ENCODE measurements around the gene RPLP2.

RPLP2 gene

GRCh38 chr11:846496-847098, 36.8 kb downstream of the RPLP2 start:
- in situ Hi-C loops (cut with MboI; ENCODE audit: low sequenced_read_pairs): no loop called here

GRCh38 chr11:847876-848275, 38.1 kb downstream of the RPLP2 start:
- in situ Hi-C loops (cut with MboI; ENCODE audit: low sequenced_read_pairs): no loop called here

- in situ Hi-C loops (cut with MboI; ENCODE audit: low sequenced_read_pairs): no loop called here
Measured at GRCh38 chr11:848380-848931, 38.7 kb downstream of the RPLP2 start.

GRCh38 chr11:849104-849824, 39.5 kb downstream of the RPLP2 start:
- in situ Hi-C loops (cut with MboI; ENCODE audit: low sequenced_read_pairs): no loop called here

DNA sequence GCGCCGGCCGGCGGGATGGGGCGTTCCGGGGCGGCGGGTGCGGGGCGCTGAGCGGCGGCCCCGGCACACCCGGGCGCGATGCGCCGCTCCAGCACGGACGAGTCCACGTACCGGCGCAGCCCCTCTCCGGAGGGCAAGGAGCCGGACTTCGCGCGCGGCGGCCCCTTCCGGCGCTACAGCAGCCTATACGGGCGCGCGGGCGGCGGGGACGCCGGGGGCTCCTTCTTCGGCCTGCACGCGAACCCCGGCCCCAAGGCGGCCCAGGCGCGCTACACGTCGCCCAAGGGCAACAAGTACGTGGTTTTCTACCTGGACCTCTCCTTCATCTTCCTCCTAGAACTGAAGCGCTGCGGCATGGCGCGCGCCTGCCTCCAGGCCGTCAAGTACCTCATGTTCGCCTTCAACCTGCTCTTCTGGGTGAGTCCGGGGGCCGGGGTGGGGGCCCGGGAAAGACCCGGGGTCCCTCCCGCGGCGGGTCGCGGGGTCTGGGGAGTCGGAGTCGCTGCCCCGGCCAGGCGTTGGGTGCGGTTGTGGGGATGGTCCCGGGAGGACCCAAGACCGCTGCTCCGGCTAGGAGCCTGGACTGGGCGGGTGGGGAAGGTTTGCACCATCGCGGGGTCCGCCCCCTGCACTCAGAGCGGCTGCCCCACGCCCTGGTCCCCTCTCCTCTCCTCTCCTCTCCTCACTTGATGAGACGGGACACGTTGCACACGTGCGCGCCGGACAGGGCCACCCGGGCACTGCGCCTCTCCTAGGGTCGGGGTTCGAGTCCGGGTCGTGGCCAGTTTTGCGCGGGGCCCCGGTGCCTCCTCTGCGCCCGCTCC, 40.4 kb downstream of the RPLP2 start:
- in situ Hi-C loops (cut with MboI; ENCODE audit: low sequenced_read_pairs): no loop called here

GRCh38 chr11:850775-851763, 41.3 kb downstream of the RPLP2 start:
- in situ Hi-C loops (cut with MboI; ENCODE audit: low sequenced_read_pairs): no loop called here

DNA sequence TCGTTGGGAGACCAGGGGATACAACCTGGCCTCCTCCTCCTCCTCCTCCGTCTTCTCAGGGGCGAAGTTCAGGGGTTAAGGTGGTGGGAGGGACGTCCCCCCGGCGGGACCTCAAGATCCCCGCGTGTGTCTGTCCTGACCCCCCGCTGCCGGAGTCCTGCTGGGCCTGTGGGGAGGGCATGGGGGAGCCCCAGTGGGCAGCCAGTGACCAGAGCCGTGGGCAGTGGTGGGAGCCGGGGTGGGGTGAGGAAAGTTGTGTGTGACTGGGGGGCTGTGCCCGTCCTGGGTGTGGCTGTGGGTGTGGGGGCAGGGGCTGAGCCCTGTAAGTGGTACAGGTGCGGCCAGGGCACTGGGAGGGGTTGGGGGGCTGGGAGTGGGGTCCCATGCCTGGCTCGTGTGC, 43.0 kb downstream of the RPLP2 start:
- in situ Hi-C loops (cut with MboI; ENCODE audit: low sequenced_read_pairs): no loop called here

DNA sequence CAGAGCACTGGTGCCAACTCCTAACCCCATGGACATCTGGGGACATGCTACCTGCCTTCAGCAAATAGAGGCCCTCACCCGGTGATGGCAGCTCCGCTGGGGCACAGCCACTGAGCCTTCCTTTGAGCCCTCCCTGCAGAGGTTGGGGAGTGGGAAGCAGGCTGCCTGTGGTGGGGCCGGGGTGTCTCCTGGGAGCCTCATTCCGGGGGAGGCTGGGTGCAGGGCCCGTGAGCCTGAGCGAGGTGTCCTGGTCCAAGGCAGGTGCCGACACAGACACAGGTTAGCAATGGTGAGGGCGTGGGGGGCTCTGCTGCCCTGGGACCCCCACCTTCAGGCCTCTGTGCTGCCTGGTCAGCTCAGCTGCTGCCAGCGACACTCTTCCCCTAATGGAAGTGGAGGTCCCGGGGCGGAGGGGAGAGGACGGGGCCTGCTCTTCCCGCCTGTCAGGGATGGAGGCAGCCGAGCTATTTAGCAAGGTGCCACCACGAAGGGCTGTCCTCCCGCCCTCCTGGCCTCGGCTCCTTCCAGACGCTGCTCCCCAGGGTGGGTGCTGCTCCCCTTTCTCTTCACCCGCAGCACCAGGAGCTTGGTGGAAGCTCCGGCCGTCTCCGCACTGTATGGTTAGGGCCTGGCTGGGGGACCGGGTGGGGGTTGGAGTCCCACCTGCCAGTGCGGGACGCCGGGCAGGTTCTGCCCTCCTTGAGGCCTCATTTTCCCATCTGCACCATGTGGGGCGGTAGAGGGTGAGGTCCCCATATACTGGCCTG, 44.1 kb downstream of the RPLP2 start:
- in situ Hi-C loops (cut with MboI; ENCODE audit: low sequenced_read_pairs): no loop called here

DNA sequence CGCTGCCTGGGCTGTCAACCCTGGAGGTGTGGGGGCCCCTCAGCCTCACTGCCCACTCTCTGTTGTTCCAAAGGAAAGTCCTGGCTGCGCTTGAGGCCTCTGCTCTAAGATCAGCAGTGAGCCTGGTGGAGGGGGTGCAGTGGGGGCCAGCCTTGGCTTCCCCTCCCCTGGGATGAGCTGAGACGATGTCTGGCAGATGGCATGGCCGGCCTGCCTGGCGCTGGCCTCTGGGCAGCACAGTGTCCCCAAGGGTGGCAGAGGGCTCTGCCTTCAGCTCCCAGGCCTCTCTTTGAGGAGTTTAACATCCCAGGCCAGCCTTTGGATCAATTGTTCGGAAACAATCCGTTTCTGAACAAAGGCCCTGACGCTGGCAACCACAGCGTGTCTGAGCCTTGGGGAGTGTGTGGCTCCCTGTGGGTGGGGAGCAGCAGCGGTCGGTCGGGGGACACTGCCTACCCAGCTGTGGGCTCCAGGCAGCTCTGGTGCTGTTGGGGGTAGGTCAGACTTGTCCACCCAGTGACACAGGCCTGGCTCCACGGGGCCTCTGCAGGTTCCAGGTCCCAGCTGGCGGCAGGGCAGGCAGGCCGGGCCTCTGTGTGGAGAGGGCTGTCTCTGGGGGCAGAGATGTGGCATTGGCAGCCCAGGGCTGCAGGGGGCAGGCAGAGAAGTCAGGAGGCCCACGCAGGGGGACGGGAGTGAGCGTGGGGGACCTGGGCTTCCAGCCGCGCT, 45.0 kb downstream of the RPLP2 start:
- in situ Hi-C loops (cut with MboI; ENCODE audit: low sequenced_read_pairs): no loop called here

GRCh38 chr11:855330-855674, 45.5 kb downstream of the RPLP2 start:
- in situ Hi-C loops (cut with MboI; ENCODE audit: low sequenced_read_pairs): no loop called here

DNA sequence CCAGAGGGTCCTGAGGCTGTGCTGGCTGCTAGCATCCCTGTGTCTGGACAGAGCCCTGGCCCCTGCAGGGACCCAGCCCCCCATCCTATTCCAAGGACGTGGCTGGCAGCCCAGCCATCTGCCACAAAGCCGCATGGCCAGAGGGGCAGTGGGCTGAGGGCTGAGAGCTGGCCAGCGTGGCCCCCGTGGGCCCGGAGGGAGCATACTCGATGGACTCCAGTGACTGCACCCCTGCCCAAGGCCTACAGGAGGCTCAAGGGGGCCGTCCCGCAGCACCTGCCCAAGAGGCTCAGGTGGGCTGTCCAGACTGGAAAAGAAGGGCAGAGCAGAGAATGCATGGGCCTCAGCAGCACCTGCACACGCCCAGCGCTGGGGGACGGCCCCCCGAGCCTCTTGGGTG, 46.0 kb downstream of the RPLP2 start:
- in situ Hi-C loops (cut with MboI; ENCODE audit: low sequenced_read_pairs): no loop called here

- in situ Hi-C loops (cut with MboI; ENCODE audit: low sequenced_read_pairs): no loop called here
Measured at GRCh38 chr11:856397-856796, 46.6 kb downstream of the RPLP2 start.

DNA sequence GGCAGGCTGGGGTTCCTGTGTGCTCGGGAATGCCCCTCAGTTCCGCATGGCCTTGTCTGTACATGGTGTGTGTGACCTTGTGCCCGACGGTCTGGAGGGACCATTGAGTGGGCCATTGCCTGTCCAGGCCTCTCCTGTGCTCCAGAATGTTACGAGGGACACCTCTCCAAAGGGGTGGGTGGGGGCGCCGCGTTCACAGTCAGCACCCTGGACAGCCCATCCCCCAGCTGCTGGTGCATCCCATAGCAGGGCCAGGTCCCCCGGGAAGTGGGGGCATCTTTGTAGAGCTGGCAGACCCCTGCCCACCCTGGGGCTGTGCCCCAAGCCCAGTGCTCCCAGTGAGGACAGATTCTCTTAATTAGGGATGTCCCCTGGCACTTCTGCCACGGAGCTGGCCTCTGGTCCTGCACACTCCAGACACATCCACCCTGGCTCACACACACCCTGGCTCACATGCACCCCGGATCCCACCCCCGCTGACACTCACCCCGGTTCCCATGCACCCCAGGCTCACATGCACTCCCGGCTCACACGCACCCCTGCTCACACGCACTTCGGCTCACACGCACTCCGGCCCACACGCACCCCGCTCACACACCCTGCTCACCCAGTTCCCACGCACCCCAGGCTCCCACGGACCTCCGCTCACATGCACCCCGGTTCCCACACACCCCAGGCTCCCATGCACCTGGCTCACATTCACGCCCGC, 48.4 kb downstream of the RPLP2 start:
- in situ Hi-C loops (cut with MboI; ENCODE audit: low sequenced_read_pairs): no loop called here

DNA sequence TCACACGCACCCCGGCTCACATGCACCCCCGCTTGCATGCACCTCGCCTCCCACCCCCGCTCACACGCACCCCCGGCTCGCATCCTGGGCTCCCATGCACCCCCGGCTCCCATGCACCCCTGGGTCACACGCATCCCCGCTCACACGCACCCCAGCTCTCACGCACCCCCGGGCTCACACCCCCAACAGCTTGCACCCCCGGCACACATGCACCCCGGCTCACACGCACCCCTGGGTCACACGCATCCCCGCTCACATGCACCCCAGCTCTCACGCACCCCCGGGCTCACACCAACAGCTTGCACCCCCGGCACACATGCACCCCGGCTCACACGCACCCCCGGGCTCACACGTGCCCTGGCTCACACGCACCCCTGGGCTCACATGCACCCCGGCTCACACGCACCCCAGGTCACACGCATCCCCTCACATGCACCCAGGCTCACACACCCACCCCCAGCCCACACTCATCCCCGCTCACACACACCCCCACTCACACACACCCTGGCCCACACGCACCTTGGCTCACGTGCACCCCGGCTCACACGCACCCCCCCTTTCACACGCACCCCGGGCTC, 49.1 kb downstream of the RPLP2 start:
- in situ Hi-C loops (cut with MboI; ENCODE audit: low sequenced_read_pairs): no loop called here

GRCh38 chr11:859394-860131, 49.8 kb downstream of the RPLP2 start:
- in situ Hi-C loops (cut with MboI; ENCODE audit: low sequenced_read_pairs): no loop called here

DNA sequence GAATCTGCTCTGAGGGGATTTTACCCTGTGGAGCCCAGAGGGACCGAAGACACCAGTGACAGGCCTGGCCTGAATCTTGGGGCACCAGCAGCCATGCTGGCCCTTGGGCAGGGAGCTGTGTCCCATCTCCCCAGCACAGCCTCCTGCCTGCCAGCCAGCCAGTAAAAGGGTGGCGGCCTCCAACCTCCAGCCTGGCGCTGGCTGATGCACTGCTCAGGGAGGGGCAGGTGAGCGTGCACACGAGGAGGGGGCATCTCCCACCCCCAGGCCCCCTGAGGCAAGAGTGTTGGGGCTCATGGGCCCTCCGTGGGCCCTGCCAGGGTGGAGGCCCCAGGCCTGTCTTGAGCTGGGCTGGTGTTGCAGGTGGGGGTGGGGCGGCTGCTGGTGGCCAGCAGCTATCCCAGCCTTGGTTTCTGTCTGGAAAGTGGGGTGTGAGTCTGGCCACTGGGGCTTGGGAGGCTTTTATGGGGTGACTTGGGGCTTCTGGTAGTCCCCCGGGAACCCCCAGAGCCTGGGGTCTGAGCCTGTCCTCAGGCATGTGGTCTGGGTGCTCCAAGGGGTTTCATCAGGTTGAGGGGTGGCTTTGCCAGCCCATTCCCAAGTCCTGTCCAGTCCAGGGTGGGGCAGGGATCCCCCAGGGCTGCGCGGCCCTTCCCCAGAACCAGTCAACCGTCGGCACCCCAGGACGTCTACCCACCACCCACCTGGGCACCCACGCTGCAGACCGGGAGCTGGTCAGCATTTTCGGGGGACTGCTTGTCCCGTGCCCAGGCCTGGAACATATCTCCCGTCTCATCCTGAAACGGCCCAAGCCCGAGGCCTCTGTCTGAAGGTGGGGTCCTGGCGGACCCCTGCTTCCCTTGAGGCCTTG, 50.7 kb downstream of the RPLP2 start:
- in situ Hi-C loops (cut with MboI; ENCODE audit: low sequenced_read_pairs): no loop called here

GRCh38 chr11:861105-861479, 51.3 kb downstream of the RPLP2 start:
- in situ Hi-C loops (cut with MboI; ENCODE audit: low sequenced_read_pairs): no loop called here

Data from hTERT RPE-1 (cell line).